Measurements from ENCODE around the gene PRKAR2B.
A peak's percentile ranks its signal among the peaks of the same experiment; 100 is the strongest.

PRKAR2B gene

GRCh38 chr7:107075863-107076574 lies 31.5 kb downstream of the PRKAR2B start:
- TF ChIP-seq GATA3 (IDR thresholded peaks at IDR 0.05; ENCODE audit: low read depth, low read length) (no peak), GATA2 (IDR thresholded peaks at IDR 0.05; ENCODE audit: low read depth, low read length) (no peak)

GRCh38 chr7:107076781-107077698 lies 32.5 kb downstream of the PRKAR2B start:
- TF ChIP-seq GATA3 (IDR thresholded peaks at IDR 0.05; ENCODE audit: low read depth, low read length): no peak

- TF ChIP-seq GATA2 (IDR thresholded peaks at IDR 0.05; ENCODE audit: low read depth, low read length): no peak
- TF ChIP-seq GATA3 (IDR thresholded peaks at IDR 0.05; ENCODE audit: low read depth, low read length): no peak
These were observed 33.4 kb downstream of the PRKAR2B start for GRCh38 chr7:107077699-107078516.

- TF ChIP-seq GATA2 (IDR thresholded peaks at IDR 0.05; ENCODE audit: low read depth, low read length) (peak; percentile 69), GATA3 (IDR thresholded peaks at IDR 0.05; ENCODE audit: low read depth, low read length) (peak; percentile 30; the same call in 1 of the 2 replicates)
These were observed 34.0 kb downstream of the PRKAR2B start for GRCh38 chr7:107078517-107078966.

GRCh38 chr7:107079212-107079940 lies 34.9 kb downstream of the PRKAR2B start:
- TF ChIP-seq GATA3 (IDR thresholded peaks at IDR 0.05; ENCODE audit: low read depth, low read length): no peak
- no peak for TF ChIP-seq GATA2 (IDR thresholded peaks at IDR 0.05; ENCODE audit: low read depth, low read length)

GRCh38 chr7:107080099-107080505 lies 35.6 kb downstream of the PRKAR2B start:
- no peak for TF ChIP-seq GATA2 (IDR thresholded peaks at IDR 0.05; ENCODE audit: low read depth, low read length)
- no peak for TF ChIP-seq GATA3 (IDR thresholded peaks at IDR 0.05; ENCODE audit: low read depth, low read length)

- peak; percentile 34; the same call in 1 of the 2 replicates for TF ChIP-seq GATA3 (IDR thresholded peaks at IDR 0.05; ENCODE audit: low read depth, low read length)
- peak; percentile 26; the same call in 1 of the 2 replicates for TF ChIP-seq GATA2 (IDR thresholded peaks at IDR 0.05; ENCODE audit: low read depth, low read length)
These were observed 36.0 kb downstream of the PRKAR2B start for GRCh38 chr7:107080533-107080932.

- TF ChIP-seq GATA3 (IDR thresholded peaks at IDR 0.05; ENCODE audit: low read depth, low read length) (no peak), GATA2 (IDR thresholded peaks at IDR 0.05; ENCODE audit: low read depth, low read length) (no peak)
These were observed 40.7 kb downstream of the PRKAR2B start for GRCh38 chr7:107085180-107085579.

GRCh38 chr7:107089627-107090026 lies 45.1 kb downstream of the PRKAR2B start:
- TF ChIP-seq GATA3 (IDR thresholded peaks at IDR 0.05; ENCODE audit: low read depth, low read length): no peak
- no peak for TF ChIP-seq GATA2 (IDR thresholded peaks at IDR 0.05; ENCODE audit: low read depth, low read length)

- no peak for TF ChIP-seq GATA2 (IDR thresholded peaks at IDR 0.05; ENCODE audit: low read depth, low read length)
- TF ChIP-seq GATA3 (IDR thresholded peaks at IDR 0.05; ENCODE audit: low read depth, low read length): no peak
These were observed 46.0 kb downstream of the PRKAR2B start for GRCh38 chr7:107090457-107090856.

GRCh38 chr7:107091306-107091705 lies 46.8 kb downstream of the PRKAR2B start:
- TF ChIP-seq GATA3 (IDR thresholded peaks at IDR 0.05; ENCODE audit: low read depth, low read length) (no peak), GATA2 (IDR thresholded peaks at IDR 0.05; ENCODE audit: low read depth, low read length) (no peak)

- TF ChIP-seq GATA2 (IDR thresholded peaks at IDR 0.05; ENCODE audit: low read depth, low read length) (no peak), GATA3 (IDR thresholded peaks at IDR 0.05; ENCODE audit: low read depth, low read length) (no peak)
These were observed 56.3 kb downstream of the PRKAR2B start for GRCh38 chr7:107100824-107101223.

- no peak for TF ChIP-seq GATA3 (IDR thresholded peaks at IDR 0.05; ENCODE audit: low read depth, low read length)
- TF ChIP-seq GATA2 (IDR thresholded peaks at IDR 0.05; ENCODE audit: low read depth, low read length): no peak
These were observed 58.9 kb downstream of the PRKAR2B start for GRCh38 chr7:107103369-107103768.

All from SH-SY5Y (cell line).